ENCODE data around the gene ZNF420. TPM values are rescaled to one million over a fixed set of nuclear protein-coding genes. Genes with fewer than 3 reads are reported as not detected.

The ZNF420 gene
- total RNA-seq, 1 experiment from 2014 or later = 12.3 TPM

GRCh38 chr19:37045140-37045539, 33.1 kb upstream of the ZNF420 start:
- ATAC-seq = no peak
- peaks cover 17% of the 10 kb centered on the region for H3K36me3 Mint-ChIP-seq
- no peak overlapping the region for H3K4me3 Mint-ChIP-seq
- no peaks in the 10 kb centered on the region for H3K4me1 Mint-ChIP-seq
- peaks cover 56% of the 10 kb centered on the region for H3K9me3 Mint-ChIP-seq
- CTCF ChIA-PET = no interaction called here
- H3K27ac Mint-ChIP-seq = no peak overlapping the region
- POLR2A ChIA-PET = no interaction called here
- H3K27me3 Mint-ChIP-seq (ENCODE audit: low read depth) = peaks cover under 1% of the 10 kb centered on the region
- TF ChIP-seq GRHL2 (CRISPR knock-in tag; IDR thresholded peaks at IDR 0.05; ENCODE audit: insufficient replicate concordance, severe bottlenecking) = no peak
- no peak for TF ChIP-seq NR2C2 (CRISPR knock-in tag; IDR thresholded peaks at IDR 0.05)
- no peak for TF ChIP-seq HMGXB4 (CRISPR knock-in tag; IDR thresholded peaks at IDR 0.05)
- TF ChIP-seq CDX4 (CRISPR knock-in tag; IDR thresholded peaks at IDR 0.05; ENCODE audit: borderline replicate concordance) = no peak
- no peak for TF ChIP-seq AR (CRISPR knock-in tag; IDR thresholded peaks at IDR 0.05)
- no peak for TF ChIP-seq HMGA2 (CRISPR knock-in tag; IDR thresholded peaks at IDR 0.05)
- no peak for TF ChIP-seq SMAD3 (CRISPR knock-in tag; IDR thresholded peaks at IDR 0.05; ENCODE audit: borderline replicate concordance)
- TF ChIP-seq ETV6 (CRISPR knock-in tag; IDR thresholded peaks at IDR 0.05) = no peak
- TF ChIP-seq ZMAT4 (CRISPR knock-in tag; IDR thresholded peaks at IDR 0.05) = no peak
- TF ChIP-seq AFF4 (CRISPR knock-in tag; IDR thresholded peaks at IDR 0.05; ENCODE audit: borderline replicate concordance) = no peak
- no peak for TF ChIP-seq MYBL2 (CRISPR knock-in tag; IDR thresholded peaks at IDR 0.05)
- no peak for TF ChIP-seq ZNF416 (CRISPR knock-in tag; IDR thresholded peaks at IDR 0.05)
- TF ChIP-seq ZNF671 (CRISPR knock-in tag; IDR thresholded peaks at IDR 0.05) = no peak
- no peak for TF ChIP-seq ZNF425 (CRISPR knock-in tag; conservative IDR thresholded peaks at IDR 0.05)
- no peak for TF ChIP-seq FOXP1 (CRISPR knock-in tag; IDR thresholded peaks at IDR 0.05; ENCODE audit: borderline replicate concordance)
- no peak for DNase-seq (ENCODE audit: low spot score)

Measured in WTC11 (cell line).